GM12878 (cell line): ENCODE measurements around the gene FAM236C. TPM values are rescaled to one million over a fixed set of nuclear protein-coding genes. Genes with fewer than 3 reads are reported as not detected.
A peak's percentile ranks its signal among the peaks of the same experiment; 100 is the strongest.
"Not testable (repeated sequence)": the region's sequence is repeated elsewhere in the genome, so short reads cannot be mapped to it uniquely, and the experiment has no call there.

Experiments used
- ATAC-seq: fragments of 200-7000 bp; cut with Tn5 transposase; 3 replicates; pipeline ENCODE4 v1.9.1; 2020; ENCODE audit warnings: mild to moderate bottlenecking, moderate library complexity
- BruUV-seq: library from RNA; stranded (reverse); fragments of 400-500 nt; replicated peaks from 2 replicates; lab custom pipeline; 2021; lab: Mats Ljungman, UMichigan
- CTCF ChIA-PET: fragments of 300-600 bp; sonication (Branson Sonifier 250); formaldehyde crosslinking; extraction: SDS; loops from one replicate; lab custom pipeline; 2021; ENCODE audit warnings: inconsistent platforms; lab: Yijun Ruan, JAX
- POLR2A ChIA-PET: fragments of 350-600 bp; formaldehyde crosslinking; extraction: SDS; loops from one replicate; lab custom pipeline; 2021; ENCODE audit warnings: inconsistent platforms; lab: Charles Lee
- RAD21 ChIA-PET: fragments of 300-600 bp; sonication (Branson Sonifier 250); formaldehyde crosslinking; loops from one replicate; lab custom pipeline; 2023; ENCODE audit warnings: antibody characterized with exemption; ENCODE audit not compliant: unreplicated experiment; lab: Charles Lee
- SMC1A ChIA-PET: fragments of 300-600 bp; sonication (Branson Sonifier 250); formaldehyde crosslinking; loops from one replicate; lab custom pipeline; 2023; ENCODE audit not compliant: unreplicated experiment, uncharacterized antibody; lab: Charles Lee
- DNase-seq: peaks from one replicate; pipeline ENCODE4 v3.0.0-alpha.2; 2011; ENCODE audit warnings: low read depth, low spot score
- FAIRE-seq: peaks from 3 replicates; lab custom pipeline; 2011; peaks lifted over from hg19 to GRCh38; lab: Jason Lieb, UNC
- H2AFZ ChIP-seq: 2 replicates; pipeline ENCODE4 v1.6.0; 2011; ENCODE audit warnings: low read depth, low read length, control low read depth; ENCODE audit not compliant: control insufficient read depth
- H3K27ac ChIP-seq: 2 replicates; pipeline ENCODE4 v1.5.1; 2011; ENCODE audit warnings: control low read depth; ENCODE audit not compliant: control insufficient read depth, insufficient read depth
- H3K27me3 ChIP-seq, 2 experiments: replicated peaks in 1 of 2; 2 replicates each; pipeline versions ENCODE4 v1.6.0 to v1.6.1; 2011; ENCODE audit warnings: low read length in 1 of 2; ENCODE audit not compliant: control insufficient read depth in 2 of 2, insufficient read depth in 2 of 2
- H3K36me3 ChIP-seq, 2 experiments: 2 replicates each; pipeline ENCODE4 v1.5.1; 2011; ENCODE audit warnings: low read length in 1 of 2; ENCODE audit not compliant: control insufficient read depth in 2 of 2, insufficient read depth in 2 of 2
- H3K4me1 ChIP-seq: 2 replicates; pipeline ENCODE4 v1.6.1; 2011; ENCODE audit warnings: mild to moderate bottlenecking, low read length, moderate library complexity, mixed read lengths; ENCODE audit not compliant: control insufficient read depth, insufficient read depth
- H3K4me2 ChIP-seq: 2 replicates; pipeline ENCODE4 v1.6.0; 2011; ENCODE audit warnings: control low read depth; ENCODE audit not compliant: control insufficient read depth, insufficient read depth
- H3K4me3 ChIP-seq: fragments of 200-600 bp; sonication (generic); 2 replicates; pipeline ENCODE4 v1.5.1; 2016
- H3K79me2 ChIP-seq: 2 replicates; pipeline ENCODE4 v1.6.0; 2011; ENCODE audit warnings: low read length; ENCODE audit not compliant: control insufficient read depth, insufficient read depth
- H3K9ac ChIP-seq: 2 replicates; pipeline ENCODE4 v1.8.0; 2011; ENCODE audit warnings: low read length, control low read depth, mixed read lengths; ENCODE audit not compliant: control insufficient read depth, insufficient read depth
- H3K9me3 ChIP-seq: replicated peaks from 3 replicates; pipeline ENCODE4 v1.5.1; 2011; ENCODE audit warnings: mild to moderate bottlenecking, low read length; ENCODE audit not compliant: control insufficient read depth, insufficient read depth
- H4K20me1 ChIP-seq: 2 replicates; pipeline ENCODE4 v1.6.0; 2011; ENCODE audit not compliant: control insufficient read depth, insufficient read depth
- WGBS: methylation state at CpG from one replicate; pipeline ENCODE4 v1.1.6; 2016; ENCODE audit warnings: low lambda C conversion rate; ENCODE audit not compliant: insufficient replicate concordance, insufficient coverage; ENCODE audit errors: missing lambda C conversion rate; 5-methylcytosine and 5-hydroxymethylcytosine counted together
- in situ Hi-C: fragments of 300-500 bp; cut with MboI; formaldehyde crosslinking; loops from 9 replicates; pipeline ENCODE4 v1.14.3; 2018; ENCODE audit warnings: mixed read lengths
- intact Hi-C: fragments of 100-400 bp; cut with micrococcal nuclease; formaldehyde crosslinking; loops from one replicate; pipeline ENCODE4 v1.14.2; 2022; ENCODE audit not compliant: unreplicated experiment
- polyA plus RNA-seq, 11 experiments: library from polyadenylated mRNA; depleted of rRNA in 4 of 11; unstranded in 6 of 11; stranded (reverse) in 5 of 11; fragments of >200 nt; fragmentation: Nextera tagmentation in 4 of 11; fragmentation: Illumina TruSeq in 1 of 11; extraction: Ambion mirVana in 4 of 11; extraction: Trizol in 1 of 11; gene quantifications; 1 replicate in 1 of 11; 2 replicates in 10 of 11; pipeline versions ENCODE4 v1.2.1 to v1.2.3, GENCODE V29; 2011 to 2016; ENCODE audit warnings: inconsistent platforms in 2 of 11, missing spikeins in 2 of 11, low read depth in 1 of 11
- total RNA-seq, 4 experiments: library from RNA; depleted of rRNA in 3 of 4; stranded (reverse); fragments of >200 nt in 3 of 4; fragmentation: Illumina TruSeq in 1 of 4; extraction: Trizol in 1 of 4; gene quantifications; 2 replicates each; pipeline versions ENCODE4 v1.2.1 to v1.2.3, GENCODE V29; 2013 to 2021

Gene FAM236C
- total and polyA plus RNA-seq, 10 of the 15 experiments (the other 5 are each of a cell fraction or from before 2014, with no cell fraction given), result not detected

GRCh38 chrX:72937906-72938305 lies 25.5 kb downstream of the FAM236C start, which contains the start of gene FAM236A:
FAM236A (plus strand) TSS chrX:72938206; CDS start chrX:72938263, 57 bp downstream.
- H3K36me3 ChIP-seq, RAD21 ChIA-PET, BruUV-seq: not testable (repeated sequence)

GRCh38 chrX:72942272-72942671 lies 29.9 kb downstream of the FAM236C start:
- POLR2A ChIA-PET, H3K4me3 ChIP-seq, H2AFZ ChIP-seq, BruUV-seq, SMC1A ChIA-PET, CTCF ChIA-PET, H3K27ac ChIP-seq, H3K9ac ChIP-seq, H3K36me3 ChIP-seq, RAD21 ChIA-PET, H3K9me3 ChIP-seq, H3K4me1 ChIP-seq, H4K20me1 ChIP-seq, H3K79me2 ChIP-seq, H3K4me2 ChIP-seq, in situ Hi-C loops, FAIRE-seq, ATAC-seq, intact Hi-C loops, DNase-seq, H3K27me3 ChIP-seq: not testable (repeated sequence)
- no CpG with 5 or more reads among the region's 6 CpGs for WGBS

More at GRCh38 chrX:72937906-72938305, 25.5 kb downstream of the FAM236C start, which contains the start of gene FAM236A:
- H3K79me2 ChIP-seq, H3K4me1 ChIP-seq, H3K4me2 ChIP-seq, H2AFZ ChIP-seq, FAIRE-seq, H4K20me1 ChIP-seq, POLR2A ChIA-PET, H3K27me3 ChIP-seq, ATAC-seq, DNase-seq, H3K9ac ChIP-seq, CTCF ChIA-PET, in situ Hi-C loops, intact Hi-C loops, H3K27ac ChIP-seq, H3K4me3 ChIP-seq, H3K9me3 ChIP-seq, SMC1A ChIA-PET: not testable (repeated sequence)
- no CpG with 5 or more reads among the region's 15 CpGs for WGBS

- CTCF ChIA-PET, result not testable (repeated sequence)
These were observed 30.8 kb downstream of the FAM236C start for GRCh38 chrX:72943035-72943818.

DNA sequence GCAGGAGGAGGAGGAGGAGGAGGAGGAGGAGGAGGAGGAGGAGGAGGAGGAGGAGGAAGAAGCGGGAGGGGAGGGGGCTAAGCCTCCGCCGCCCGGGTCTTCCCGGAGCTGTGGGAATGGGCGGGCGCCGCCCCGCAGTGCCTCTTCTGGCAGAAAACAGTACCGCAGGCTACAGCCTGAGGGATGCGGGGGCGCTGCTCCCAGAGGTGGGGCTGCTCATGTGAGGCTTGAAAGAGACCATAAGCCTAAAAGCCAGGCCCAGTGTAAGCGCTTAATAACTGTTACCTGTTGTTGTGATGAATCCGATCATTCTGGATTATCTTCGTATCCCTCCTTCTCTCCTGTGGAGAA lies 31.4 kb downstream of the FAM236C start, which contains the start of gene DMRTC1:
DMRTC1 (minus strand) TSS at position 19 of the 351 bp plus-strand sequence. CDS start 68,143 bp downstream, outside the sequence.
- in situ Hi-C loops, FAIRE-seq, H3K9ac ChIP-seq, CTCF ChIA-PET, H3K4me2 ChIP-seq, intact Hi-C loops, BruUV-seq, H3K9me3 ChIP-seq, H3K27me3 ChIP-seq, H3K79me2 ChIP-seq, SMC1A ChIA-PET, H2AFZ ChIP-seq, RAD21 ChIA-PET, H3K4me3 ChIP-seq, H3K27ac ChIP-seq, H3K4me1 ChIP-seq, H3K36me3 ChIP-seq, H4K20me1 ChIP-seq, POLR2A ChIA-PET, DNase-seq: not testable (repeated sequence)
- ATAC-seq, result peak; percentile 86
- WGBS, result no CpG with 5 or more reads among the region's 15 CpGs

More at GRCh38 chrX:72943035-72943818, 30.8 kb downstream of the FAM236C start:
- H3K27me3 ChIP-seq, intact Hi-C loops, POLR2A ChIA-PET, H3K79me2 ChIP-seq, H3K4me1 ChIP-seq, H3K9ac ChIP-seq, BruUV-seq, H3K36me3 ChIP-seq, H2AFZ ChIP-seq, H3K4me3 ChIP-seq, RAD21 ChIA-PET, DNase-seq, H4K20me1 ChIP-seq, in situ Hi-C loops, H3K4me2 ChIP-seq, SMC1A ChIA-PET, H3K9me3 ChIP-seq, H3K27ac ChIP-seq: not testable (repeated sequence)
- ATAC-seq, result peak; percentile 71
- WGBS, result no CpG with 5 or more reads among the region's 44 CpGs
- FAIRE-seq, result peak; percentile 49
